Measurements from ENCODE around the gene KCTD10. TPM values are rescaled to one million over a fixed set of nuclear protein-coding genes. Genes with fewer than 3 reads are reported as not detected.

KCTD10 gene
- total RNA-seq, 1 experiment from 2014 or later = 71.3 TPM

GRCh38 chr12:109435428-109436187 lies 41.5 kb downstream of the KCTD10 start:
- no peak overlapping the region for H3T11ph ChIP-seq (ENCODE audit: low read length)
- H4K8ac ChIP-seq (replicated peaks; ENCODE audit: insufficient read length, low read depth, low read length) = no peak overlapping the region
- H2AFZ ChIP-seq (ENCODE audit: low read length) = no peak overlapping the region
- H3K4me1 Mint-ChIP-seq = peaks cover 39 to 49% of the 10 kb centered on the region in 2 experiments
- no peak overlapping the region for H3K27ac ChIP-seq (ENCODE audit: insufficient read length, low read depth, low read length)
- peak overlapping the region in 1 of 2 experiments; percentile 43; a peak in 3 of 5 replicates for H3K4me3 Mint-ChIP-seq
- H2BK5ac ChIP-seq (ENCODE audit: insufficient read length, low read length) = no peak overlapping the region
- no peaks in the 10 kb centered on the region for H3K27me3 ChIP-seq (ENCODE audit: insufficient read depth, low read length)
- no peak overlapping the region for H3K14ac ChIP-seq (ENCODE audit: insufficient read depth, low read length)
- H3K4me2 ChIP-seq (ENCODE audit: insufficient read depth, insufficient read length, low read length) = peak overlapping the region; percentile 3
- no peak overlapping the region for H3K23ac ChIP-seq (ENCODE audit: insufficient read length, low read depth, low read length)
- no peaks in the 10 kb centered on the region for H3K36me3 Mint-ChIP-seq (ENCODE audit: insufficient read depth in 1 of 3, low read depth in 3 of 3)
- no CpG with 5 or more reads among the region's 17 CpGs for WGBS (ENCODE audit: extremely low coverage, insufficient read length, low lambda C conversion rate)
- no peaks in the 10 kb centered on the region for H4K20me1 ChIP-seq (ENCODE audit: control insufficient read depth, insufficient read depth, insufficient read length)
- no peak overlapping the region for H2BK15ac ChIP-seq (ENCODE audit: low read depth, low read length)
- no peaks in the 10 kb centered on the region; a peak in 1 of 5 replicates for H3K9me3 Mint-ChIP-seq
- no peak overlapping the region for H2BK12ac ChIP-seq (ENCODE audit: insufficient read length, low read depth, low read length)
- TF ChIP-seq, protein P1, sequence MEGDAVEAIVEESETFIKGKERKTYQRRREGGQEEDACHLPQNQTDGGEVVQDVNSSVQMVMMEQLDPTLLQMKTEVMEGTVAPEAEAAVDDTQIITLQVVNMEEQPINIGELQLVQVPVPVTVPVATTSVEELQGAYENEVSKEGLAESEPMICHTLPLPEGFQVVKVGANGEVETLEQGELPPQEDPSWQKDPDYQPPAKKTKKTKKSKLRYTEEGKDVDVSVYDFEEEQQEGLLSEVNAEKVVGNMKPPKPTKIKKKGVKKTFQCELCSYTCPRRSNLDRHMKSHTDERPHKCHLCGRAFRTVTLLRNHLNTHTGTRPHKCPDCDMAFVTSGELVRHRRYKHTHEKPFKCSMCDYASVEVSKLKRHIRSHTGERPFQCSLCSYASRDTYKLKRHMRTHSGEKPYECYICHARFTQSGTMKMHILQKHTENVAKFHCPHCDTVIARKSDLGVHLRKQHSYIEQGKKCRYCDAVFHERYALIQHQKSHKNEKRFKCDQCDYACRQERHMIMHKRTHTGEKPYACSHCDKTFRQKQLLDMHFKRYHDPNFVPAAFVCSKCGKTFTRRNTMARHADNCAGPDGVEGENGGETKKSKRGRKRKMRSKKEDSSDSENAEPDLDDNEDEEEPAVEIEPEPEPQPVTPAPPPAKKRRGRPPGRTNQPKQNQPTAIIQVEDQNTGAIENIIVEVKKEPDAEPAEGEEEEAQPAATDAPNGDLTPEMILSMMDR (conservative IDR thresholded peaks at IDR 0.05) = no peak
- no peaks in the 10 kb centered on the region for H3K79me1 ChIP-seq (ENCODE audit: insufficient read depth, low read depth, low read length, poor library complexity, severe bottlenecking)
- H2BK120ac ChIP-seq (ENCODE audit: low read depth, low read length, poor library complexity, severe bottlenecking) = no peak overlapping the region
- no peak overlapping the region for H2BK20ac ChIP-seq (ENCODE audit: low read depth, low read length, poor library complexity, severe bottlenecking)
- H3K27me3 Mint-ChIP-seq (ENCODE audit: low read depth) = no peaks in the 10 kb centered on the region; the same call in 1 of the 2 replicates
- no peaks in the 10 kb centered on the region for H3K23me2 ChIP-seq (ENCODE audit: insufficient read length, low read depth, low read length, poor library complexity, severe bottlenecking)
- H3K27ac Mint-ChIP-seq = peak overlapping the region; percentile 5 to 78 (median 66); a peak in 5 of 7 replicates
- H3K18ac ChIP-seq (ENCODE audit: insufficient read length, low read depth, low read length) = no peak overlapping the region
- H3K4ac ChIP-seq (ENCODE audit: low read depth, low read length) = no peak overlapping the region
- no peaks in the 10 kb centered on the region for H3K9me3 ChIP-seq (ENCODE audit: control insufficient read depth, low read depth, low read length)
- no peak overlapping the region for H3K56ac ChIP-seq (ENCODE audit: insufficient read length, low read depth, low read length)
- H3K9ac ChIP-seq (ENCODE audit: extremely low read depth, insufficient read length, low read length) = no peak overlapping the region
- no peaks in the 10 kb centered on the region for H3K79me2 ChIP-seq (ENCODE audit: insufficient read depth, low read length)
- H4K91ac ChIP-seq (ENCODE audit: insufficient read length, low read depth, low read length) = no peak overlapping the region
- H4K5ac ChIP-seq (ENCODE audit: insufficient read length, low read depth, low read length) = no peak overlapping the region
- H3K4me1 ChIP-seq (ENCODE audit: insufficient read depth, low read length) = peaks cover 7% of the 10 kb centered on the region; the same call in 1 of the 2 replicates
- DNase-seq = no peak
- H2AK5ac ChIP-seq (ENCODE audit: insufficient read length, low read length) = no peak overlapping the region
